GM23338 (cell line): ENCODE results near the gene SLC25A48. TPM values are rescaled to one million over a fixed set of nuclear protein-coding genes. Genes with fewer than 3 reads are reported as not detected.

ENCODE experiments used
- ATAC-seq: fragments of 200-7000 bp; cut with Tn5 transposase; 3 replicates; pipeline ENCODE4 v1.9.1; 2020
- DNase-seq: peaks from one replicate; pipeline ENCODE4 v3.0.0-alpha.2; 2015; ENCODE audit warnings: low spot score
- H2AFZ ChIP-seq: fragments of 200-600 bp; sonication (generic); 2 replicates; pipeline ENCODE4 v1.8.0; 2016; ENCODE audit warnings: antibody characterized with exemption, mild to moderate bottlenecking, moderate library complexity
- H3F3A ChIP-seq: fragments of 200-600 bp; sonication (generic); replicated peaks from 2 replicates; pipeline ENCODE4 v1.8.0; 2017; ENCODE audit warnings: antibody characterized with exemption, mixed run types, low read depth
- H3K27ac ChIP-seq: fragments of 200-600 bp; sonication (generic); 2 replicates; pipeline ENCODE4 v1.6.1; 2016; ENCODE audit warnings: low read depth
- H3K27me3 ChIP-seq: fragments of 200-600 bp; sonication (generic); 2 replicates; pipeline ENCODE4 v1.8.0; 2016; ENCODE audit warnings: mild to moderate bottlenecking, mixed run types, moderate library complexity; ENCODE audit not compliant: insufficient read depth
- H3K36me3 ChIP-seq: fragments of 200-600 bp; sonication (generic); 2 replicates; pipeline ENCODE4 v1.8.0; 2016; ENCODE audit warnings: mild to moderate bottlenecking; ENCODE audit not compliant: insufficient read depth
- H3K4me1 ChIP-seq: fragments of 200-600 bp; sonication (generic); 2 replicates; pipeline ENCODE4 v1.8.0; 2016; ENCODE audit warnings: mild to moderate bottlenecking, moderate library complexity; ENCODE audit not compliant: insufficient read depth
- H3K4me2 ChIP-seq: fragments of 200-600 bp; sonication (generic); 2 replicates; pipeline ENCODE4 v1.7.1; 2017; ENCODE audit warnings: mixed run types
- H3K4me3 ChIP-seq: fragments of 200-600 bp; sonication (generic); 2 replicates; pipeline ENCODE4 v1.6.1; 2016; ENCODE audit warnings: mixed run types
- H3K79me2 ChIP-seq: fragments of 200-600 bp; sonication (generic); replicated peaks from 2 replicates; pipeline ENCODE4 v1.8.0; 2017; ENCODE audit warnings: mild to moderate bottlenecking; ENCODE audit not compliant: insufficient read depth
- H3K9me2 ChIP-seq: fragments of 200-600 bp; sonication (generic); 2 replicates; pipeline ENCODE4 v1.8.0; 2017; ENCODE audit not compliant: insufficient read depth
- H4K20me1 ChIP-seq: fragments of 200-600 bp; sonication (generic); replicated peaks from 2 replicates; pipeline ENCODE4 v1.8.0; 2017; ENCODE audit warnings: mild to moderate bottlenecking; ENCODE audit not compliant: insufficient read depth
- H3K27ac Mint-ChIP-seq: 2 replicates; pipeline ENCODE4 v1.8.0; 2020; ENCODE audit warnings: inconsistent platforms, mild to moderate bottlenecking, moderate library complexity, mixed read lengths
- H3K27me3 Mint-ChIP-seq: 3 replicates; pipeline ENCODE4 v1.8.0; 2022; ENCODE audit warnings: low read depth, mild to moderate bottlenecking, moderate library complexity, mixed read lengths, inconsistent platforms; ENCODE audit not compliant: insufficient read depth, poor library complexity
- H3K36me3 Mint-ChIP-seq: 3 replicates; pipeline ENCODE4 v1.8.0; 2021; ENCODE audit warnings: low read depth, mild to moderate bottlenecking, inconsistent platforms, moderate library complexity, mixed read lengths
- H3K4me1 Mint-ChIP-seq: 3 replicates; pipeline ENCODE4 v1.8.0; 2020; ENCODE audit warnings: mild to moderate bottlenecking, inconsistent platforms, mixed read lengths
- H3K4me3 Mint-ChIP-seq: 3 replicates; pipeline ENCODE4 v1.8.0; 2021; ENCODE audit warnings: moderate library complexity, mild to moderate bottlenecking, inconsistent platforms, mixed read lengths
- H3K9me3 Mint-ChIP-seq: 3 replicates; pipeline ENCODE4 v1.8.0; 2020; ENCODE audit warnings: moderate library complexity, mild to moderate bottlenecking, inconsistent platforms, mixed read lengths
- CREB1 ChIP-seq: fragments of 250-450 bp; sonication (Bioruptor Pico); IDR thresholded peaks from 2 replicates; pipeline ENCODE4 v1.5.0; 2020; ENCODE audit warnings: low read depth, mild to moderate bottlenecking, moderate library complexity
- EZH2 ChIP-seq: fragments of 200-600 bp; sonication (generic); IDR thresholded peaks from one replicate; pipeline ENCODE4 v1.8.0; 2017; ENCODE audit warnings: antibody characterized with exemption, mild to moderate bottlenecking, low read depth; ENCODE audit not compliant: unreplicated experiment
- JUNB ChIP-seq: IDR thresholded peaks from one replicate; pipeline ENCODE4 v1.6.1; 2016; ENCODE audit warnings: antibody characterized with exemption; ENCODE audit not compliant: unreplicated experiment
- NANOG ChIP-seq: IDR thresholded peaks from 2 replicates; pipeline ENCODE4 v1.6.1; 2016; ENCODE audit warnings: antibody characterized with exemption, borderline replicate concordance
- POLR2AphosphoS5 ChIP-seq: IDR thresholded peaks from 2 replicates; pipeline ENCODE4 v1.6.1; 2016; ENCODE audit warnings: antibody characterized with exemption, low read depth
- STAT1 ChIP-seq: IDR thresholded peaks from one replicate; pipeline ENCODE4 v1.6.1; 2016; ENCODE audit warnings: antibody characterized with exemption; ENCODE audit not compliant: unreplicated experiment
- polyA plus RNA-seq: library from polyadenylated mRNA; unstranded; fragments of >200 nt; fragmentation: Nextera tagmentation; extraction: Ambion mirVana; gene quantifications from 2 replicates; pipeline ENCODE4 v1.2.1, GENCODE V29; 2016
- total RNA-seq: library from RNA; depleted of rRNA; stranded (reverse); fragments of >200 nt; shearing (Covaris generic); gene quantifications from 2 replicates; pipeline ENCODE4 v1.2.3, GENCODE V29; 2014
- TF ChIP-seq, protein P1 (sequence below), 2 experiments: fragments of 200-600 bp in 1 of 2; sonication (generic) in 1 of 2; conservative IDR thresholded peaks; 2 replicates each; pipeline versions ENCODE4 v1.5.1 to v1.6.1; 2016 to 2017; ENCODE audit warnings: antibody characterized with exemption in 2 of 2, low read depth in 2 of 2, mild to moderate bottlenecking in 2 of 2, moderate library complexity in 1 of 2
- TF ChIP-seq, protein P2 (sequence below): IDR thresholded peaks from one replicate; pipeline ENCODE4 v1.6.1; 2018; ENCODE audit warnings: antibody characterized with exemption; ENCODE audit not compliant: unreplicated experiment
- TF ChIP-seq, protein P3 (sequence below): IDR thresholded peaks from 2 replicates; pipeline ENCODE4 v1.6.1; 2016; ENCODE audit warnings: antibody characterized with exemption

Gene SLC25A48
- total and polyA plus RNA-seq, 2 experiments from 2014 or later, result 1.1 to 1.5 TPM

DNA sequence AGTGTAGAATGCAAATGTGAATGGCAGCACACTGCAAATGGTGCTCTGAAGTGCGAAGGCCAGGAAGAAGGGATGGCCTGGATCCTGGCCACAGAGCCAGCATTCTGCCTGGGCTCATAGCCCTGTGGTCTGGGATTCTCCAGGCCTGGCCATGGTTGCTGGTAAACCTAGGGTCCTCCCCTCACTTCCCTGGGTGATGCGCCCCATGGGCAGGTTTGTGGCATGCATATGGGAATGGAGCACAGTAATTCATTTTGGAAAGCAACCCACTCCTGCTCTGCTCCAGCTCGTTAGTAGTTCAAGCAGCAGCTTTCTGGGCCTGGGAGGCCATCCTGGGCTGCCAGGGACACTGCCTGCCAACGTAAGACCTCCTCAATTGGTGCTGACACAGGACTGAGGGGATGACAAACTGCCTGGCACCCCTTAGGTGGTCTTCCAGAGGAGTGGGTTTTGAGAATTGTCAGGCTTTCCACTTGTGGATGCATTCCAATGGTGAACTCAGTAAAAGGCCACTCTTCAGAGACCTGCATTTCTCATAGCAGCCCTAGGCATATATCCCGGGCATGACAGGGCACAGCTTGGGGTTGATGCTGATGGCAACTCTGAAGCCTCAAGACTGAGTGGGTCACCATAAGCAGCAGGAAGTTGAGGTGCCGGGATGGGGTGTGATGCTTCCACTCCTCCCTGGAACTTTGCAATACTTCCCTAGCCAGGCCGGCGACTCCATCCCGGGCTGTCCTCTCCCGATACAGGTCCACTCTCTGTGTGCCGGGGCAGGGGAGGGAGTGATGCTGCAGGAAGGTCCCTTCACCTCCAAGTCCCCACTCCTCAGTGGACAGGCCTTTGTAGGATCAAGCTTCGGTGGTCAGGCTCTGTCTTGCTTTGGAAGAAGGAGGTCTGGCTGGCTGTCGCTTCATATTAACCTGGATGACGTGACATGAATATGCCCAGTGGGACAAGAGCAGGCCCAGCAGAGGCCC lies 1.2 kb upstream of the SLC25A48 start:
- no peak for ATAC-seq

More for the DNA sequence above, 1.2 kb upstream of the SLC25A48 start:
- TF ChIP-seq JUNB (no peak), NANOG (no peak), EZH2 (no peak), POLR2AphosphoS5 (no peak), CREB1 (CRISPR knock-in tag) (no peak), STAT1 (no peak)
- TF ChIP-seq, protein P1, sequence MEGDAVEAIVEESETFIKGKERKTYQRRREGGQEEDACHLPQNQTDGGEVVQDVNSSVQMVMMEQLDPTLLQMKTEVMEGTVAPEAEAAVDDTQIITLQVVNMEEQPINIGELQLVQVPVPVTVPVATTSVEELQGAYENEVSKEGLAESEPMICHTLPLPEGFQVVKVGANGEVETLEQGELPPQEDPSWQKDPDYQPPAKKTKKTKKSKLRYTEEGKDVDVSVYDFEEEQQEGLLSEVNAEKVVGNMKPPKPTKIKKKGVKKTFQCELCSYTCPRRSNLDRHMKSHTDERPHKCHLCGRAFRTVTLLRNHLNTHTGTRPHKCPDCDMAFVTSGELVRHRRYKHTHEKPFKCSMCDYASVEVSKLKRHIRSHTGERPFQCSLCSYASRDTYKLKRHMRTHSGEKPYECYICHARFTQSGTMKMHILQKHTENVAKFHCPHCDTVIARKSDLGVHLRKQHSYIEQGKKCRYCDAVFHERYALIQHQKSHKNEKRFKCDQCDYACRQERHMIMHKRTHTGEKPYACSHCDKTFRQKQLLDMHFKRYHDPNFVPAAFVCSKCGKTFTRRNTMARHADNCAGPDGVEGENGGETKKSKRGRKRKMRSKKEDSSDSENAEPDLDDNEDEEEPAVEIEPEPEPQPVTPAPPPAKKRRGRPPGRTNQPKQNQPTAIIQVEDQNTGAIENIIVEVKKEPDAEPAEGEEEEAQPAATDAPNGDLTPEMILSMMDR (conservative IDR thresholded peaks at IDR 0.05; ENCODE audit: low read depth in 2 of 2), result no peak
- TF ChIP-seq, protein P2, sequence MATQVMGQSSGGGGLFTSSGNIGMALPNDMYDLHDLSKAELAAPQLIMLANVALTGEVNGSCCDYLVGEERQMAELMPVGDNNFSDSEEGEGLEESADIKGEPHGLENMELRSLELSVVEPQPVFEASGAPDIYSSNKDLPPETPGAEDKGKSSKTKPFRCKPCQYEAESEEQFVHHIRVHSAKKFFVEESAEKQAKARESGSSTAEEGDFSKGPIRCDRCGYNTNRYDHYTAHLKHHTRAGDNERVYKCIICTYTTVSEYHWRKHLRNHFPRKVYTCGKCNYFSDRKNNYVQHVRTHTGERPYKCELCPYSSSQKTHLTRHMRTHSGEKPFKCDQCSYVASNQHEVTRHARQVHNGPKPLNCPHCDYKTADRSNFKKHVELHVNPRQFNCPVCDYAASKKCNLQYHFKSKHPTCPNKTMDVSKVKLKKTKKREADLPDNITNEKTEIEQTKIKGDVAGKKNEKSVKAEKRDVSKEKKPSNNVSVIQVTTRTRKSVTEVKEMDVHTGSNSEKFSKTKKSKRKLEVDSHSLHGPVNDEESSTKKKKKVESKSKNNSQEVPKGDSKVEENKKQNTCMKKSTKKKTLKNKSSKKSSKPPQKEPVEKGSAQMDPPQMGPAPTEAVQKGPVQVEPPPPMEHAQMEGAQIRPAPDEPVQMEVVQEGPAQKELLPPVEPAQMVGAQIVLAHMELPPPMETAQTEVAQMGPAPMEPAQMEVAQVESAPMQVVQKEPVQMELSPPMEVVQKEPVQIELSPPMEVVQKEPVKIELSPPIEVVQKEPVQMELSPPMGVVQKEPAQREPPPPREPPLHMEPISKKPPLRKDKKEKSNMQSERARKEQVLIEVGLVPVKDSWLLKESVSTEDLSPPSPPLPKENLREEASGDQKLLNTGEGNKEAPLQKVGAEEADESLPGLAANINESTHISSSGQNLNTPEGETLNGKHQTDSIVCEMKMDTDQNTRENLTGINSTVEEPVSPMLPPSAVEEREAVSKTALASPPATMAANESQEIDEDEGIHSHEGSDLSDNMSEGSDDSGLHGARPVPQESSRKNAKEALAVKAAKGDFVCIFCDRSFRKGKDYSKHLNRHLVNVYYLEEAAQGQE, result no peak
- TF ChIP-seq, protein P3, sequence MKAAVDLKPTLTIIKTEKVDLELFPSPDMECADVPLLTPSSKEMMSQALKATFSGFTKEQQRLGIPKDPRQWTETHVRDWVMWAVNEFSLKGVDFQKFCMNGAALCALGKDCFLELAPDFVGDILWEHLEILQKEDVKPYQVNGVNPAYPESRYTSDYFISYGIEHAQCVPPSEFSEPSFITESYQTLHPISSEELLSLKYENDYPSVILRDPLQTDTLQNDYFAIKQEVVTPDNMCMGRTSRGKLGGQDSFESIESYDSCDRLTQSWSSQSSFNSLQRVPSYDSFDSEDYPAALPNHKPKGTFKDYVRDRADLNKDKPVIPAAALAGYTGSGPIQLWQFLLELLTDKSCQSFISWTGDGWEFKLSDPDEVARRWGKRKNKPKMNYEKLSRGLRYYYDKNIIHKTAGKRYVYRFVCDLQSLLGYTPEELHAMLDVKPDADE, result no peak
- H3K27ac ChIP-seq, result no peak overlapping the region
- no peak overlapping the region for H2AFZ ChIP-seq
- no peak overlapping the region for H3K4me2 ChIP-seq
- Mint-ChIP-seq H3K9me3 (peaks cover 7% of the 10 kb centered on the region), H3K4me3 (no peak overlapping the region), H3K4me1 (0 out of 3 replicates have a peak, but pooled peaks cover 4% of the 10 kb centered on the region), H3K27ac (no peak overlapping the region), H3K36me3 (peaks cover 6% of the 10 kb centered on the region), H3K27me3 (peaks cover 56% of the 10 kb centered on the region)
- no peaks in the 10 kb centered on the region; the same call in 1 of the 2 replicates for H3K4me1 ChIP-seq
- no peak overlapping the region for H3K4me3 ChIP-seq
- H3K36me3 ChIP-seq, result no peaks in the 10 kb centered on the region
- no peaks in the 10 kb centered on the region for H3F3A ChIP-seq
- peaks cover 48% of the 10 kb centered on the region for H3K27me3 ChIP-seq
- no peak for DNase-seq
- no peaks in the 10 kb centered on the region for H4K20me1 ChIP-seq
- H3K9me2 ChIP-seq, result 0 out of 2 replicates have a peak, but pooled peaks cover 2% of the 10 kb centered on the region
- no peaks in the 10 kb centered on the region for H3K79me2 ChIP-seq
